Panc1 (cell line): ENCODE measurements around the gene NID1.

ENCODE experiments used
- CTCF ChIP-seq: fragments of 450-650 bp; IDR thresholded peaks from 2 replicates; pipeline ENCODE4 v1.5.1; 2017; ENCODE audit warnings: mild to moderate bottlenecking
- POLR2AphosphoS5 ChIP-seq: IDR thresholded peaks from 2 replicates; pipeline ENCODE4 v1.6.1; 2012; ENCODE audit warnings: mild to moderate bottlenecking, low read depth, low read length, moderate library complexity
- REST ChIP-seq, 2 experiments: IDR thresholded peaks; 2 replicates each; pipeline ENCODE4 v1.6.1; 2011 to 2012; ENCODE audit warnings: low read depth in 2 of 2, control low read depth in 1 of 2, low read length in 1 of 2, mild to moderate bottlenecking in 1 of 2, moderate library complexity in 1 of 2; ENCODE audit not compliant: insufficient read depth in 1 of 2

GRCh38 chr1:235980976-235981375 is 83.9 kb downstream of the NID1 start:
- TF ChIP-seq CTCF (no peak), POLR2AphosphoS5 (no peak), REST (IDR thresholded peaks at IDR 0.05; ENCODE audit: insufficient read depth in 1 of 2, low read depth in 2 of 2, low read length in 1 of 2) (no peak)
